Measurements from ENCODE around the gene KCNK10. TPM values are rescaled to one million over a fixed set of nuclear protein-coding genes. Genes with fewer than 3 reads are reported as not detected.

The KCNK10 gene
- polyA plus RNA-seq, 3 donors: 0.05 TPM; not detected in 2

DNA sequence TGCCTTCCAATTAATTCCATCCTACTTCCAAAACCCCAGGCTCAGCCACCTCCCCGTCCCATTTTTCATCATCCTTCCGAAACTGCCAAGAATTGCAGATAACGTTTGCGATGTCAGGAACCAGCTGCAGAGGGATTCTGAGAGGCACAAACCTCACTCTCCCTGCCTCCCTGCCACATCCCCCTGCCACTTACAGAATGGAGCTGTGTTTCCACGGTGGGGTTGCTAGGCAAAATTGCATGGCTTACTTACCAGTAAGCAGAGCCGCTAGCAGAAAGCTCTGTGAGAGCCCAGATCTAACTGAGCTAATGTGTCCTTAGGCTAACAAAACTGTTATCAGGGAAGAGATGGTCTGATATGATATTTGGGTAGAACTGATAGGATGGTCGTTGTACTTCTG is 127.4 kb downstream of the KCNK10 start:
- H4K20me1 ChIP-seq (ENCODE audit: insufficient read depth, low read length): no peaks in the 10 kb centered on the region
- H3K27me3 ChIP-seq (ENCODE audit: control insufficient read depth in 2 of 2, insufficient read depth in 2 of 2, low read length in 2 of 2): peaks cover 10 to 13% of the 10 kb centered on the region in 2 donors
- TF ChIP-seq, protein P1, sequence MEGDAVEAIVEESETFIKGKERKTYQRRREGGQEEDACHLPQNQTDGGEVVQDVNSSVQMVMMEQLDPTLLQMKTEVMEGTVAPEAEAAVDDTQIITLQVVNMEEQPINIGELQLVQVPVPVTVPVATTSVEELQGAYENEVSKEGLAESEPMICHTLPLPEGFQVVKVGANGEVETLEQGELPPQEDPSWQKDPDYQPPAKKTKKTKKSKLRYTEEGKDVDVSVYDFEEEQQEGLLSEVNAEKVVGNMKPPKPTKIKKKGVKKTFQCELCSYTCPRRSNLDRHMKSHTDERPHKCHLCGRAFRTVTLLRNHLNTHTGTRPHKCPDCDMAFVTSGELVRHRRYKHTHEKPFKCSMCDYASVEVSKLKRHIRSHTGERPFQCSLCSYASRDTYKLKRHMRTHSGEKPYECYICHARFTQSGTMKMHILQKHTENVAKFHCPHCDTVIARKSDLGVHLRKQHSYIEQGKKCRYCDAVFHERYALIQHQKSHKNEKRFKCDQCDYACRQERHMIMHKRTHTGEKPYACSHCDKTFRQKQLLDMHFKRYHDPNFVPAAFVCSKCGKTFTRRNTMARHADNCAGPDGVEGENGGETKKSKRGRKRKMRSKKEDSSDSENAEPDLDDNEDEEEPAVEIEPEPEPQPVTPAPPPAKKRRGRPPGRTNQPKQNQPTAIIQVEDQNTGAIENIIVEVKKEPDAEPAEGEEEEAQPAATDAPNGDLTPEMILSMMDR (IDR thresholded peaks at IDR 0.05): no peak
- intact Hi-C loops (cut with micrococcal nuclease): no loop called here
- no peaks in the 10 kb centered on the region for H3K4me1 ChIP-seq (ENCODE audit: control insufficient read depth in 1 of 2, insufficient read depth in 2 of 2, low read length in 2 of 2)
- Mint-ChIP-seq H3K36me3 (no peaks in the 10 kb centered on the region), H3K4me3 (no peak overlapping the region), H3K27ac (no peak overlapping the region), H3K27me3 (ENCODE audit: low read depth in 3 of 3) (peaks cover 8 to 20% (median 15%) of the 10 kb centered on the region in 3 donors), H3K4me1 (no peaks in the 10 kb centered on the region), H3K9me3 (peaks cover 0 to 3% (median 0%) of the 10 kb centered on the region in 7 donors)
- no peak overlapping the region for H3K9ac ChIP-seq (ENCODE audit: insufficient read depth, low read length, poor library complexity, severe bottlenecking)
- H3K36me3 ChIP-seq (replicated peaks in 1 of 2; ENCODE audit: control insufficient read depth in 1 of 2, insufficient read depth in 2 of 2, low read length in 2 of 2): no peaks in the 10 kb centered on the region
- H3K27ac ChIP-seq (ENCODE audit: low read depth in 1 of 2, low read length in 2 of 2): no peak overlapping the region
- no peaks in the 10 kb centered on the region for H3K9me3 ChIP-seq (replicated peaks in 1 of 2; ENCODE audit: control insufficient read depth in 1 of 2, insufficient read depth in 1 of 2, low read length in 2 of 2)
- H3K79me2 ChIP-seq (ENCODE audit: insufficient read depth, low read length): no peaks in the 10 kb centered on the region
- WGBS (ENCODE audit: insufficient coverage): 61% methylated on average over 3 of the region's 7 CpGs
- H2AFZ ChIP-seq (ENCODE audit: insufficient read depth, low read depth, low read length, poor library complexity, severe bottlenecking): no peak overlapping the region
- no peak overlapping the region for H3K4me3 ChIP-seq (replicated peaks in 1 of 3; ENCODE audit: low read depth in 2 of 3, low read length in 3 of 3)
- no peak overlapping the region for H3K4me2 ChIP-seq (replicated peaks; ENCODE audit: extremely low read depth, low read length, poor library complexity, severe bottlenecking)
- DNase-seq: no peak

DNA sequence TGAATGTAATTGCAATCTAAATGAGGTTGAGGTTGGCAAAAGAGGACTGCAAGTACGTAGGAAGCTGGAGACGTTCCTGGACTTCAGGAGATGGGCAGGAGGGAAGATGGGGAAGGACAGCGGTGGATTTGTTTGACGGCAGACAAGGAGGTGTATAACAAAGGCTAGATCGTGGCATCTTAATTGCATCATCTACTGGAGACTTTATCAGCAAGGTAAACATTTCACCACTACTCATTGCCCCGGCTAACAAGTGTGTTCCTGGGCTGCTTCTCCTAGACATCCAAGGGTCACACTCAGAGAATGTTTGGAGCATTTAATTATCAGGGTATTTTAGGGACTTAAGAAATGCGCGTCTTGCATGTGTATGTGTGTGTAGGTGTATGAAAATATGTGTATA is 128.5 kb downstream of the KCNK10 start:
- Histone ChIP-seq H4K20me1 (ENCODE audit: insufficient read depth, low read length) (no peaks in the 10 kb centered on the region), H3K4me2 (replicated peaks; ENCODE audit: extremely low read depth, low read length, poor library complexity, severe bottlenecking) (no peak overlapping the region), H3K27ac (ENCODE audit: low read depth in 1 of 2, low read length in 2 of 2) (no peak overlapping the region), H3K9me3 (replicated peaks in 1 of 2; ENCODE audit: control insufficient read depth in 1 of 2, insufficient read depth in 1 of 2, low read length in 2 of 2) (no peaks in the 10 kb centered on the region), H3K79me2 (ENCODE audit: insufficient read depth, low read length) (no peaks in the 10 kb centered on the region), H3K4me1 (ENCODE audit: control insufficient read depth in 1 of 2, insufficient read depth in 2 of 2, low read length in 2 of 2) (no peaks in the 10 kb centered on the region), H3K27me3 (ENCODE audit: control insufficient read depth in 2 of 2, insufficient read depth in 2 of 2, low read length in 2 of 2) (peaks cover 10 to 13% of the 10 kb centered on the region in 2 donors), H2AFZ (ENCODE audit: insufficient read depth, low read depth, low read length, poor library complexity, severe bottlenecking) (no peak overlapping the region), H3K4me3 (replicated peaks in 1 of 3; ENCODE audit: low read depth in 2 of 3, low read length in 3 of 3) (no peak overlapping the region), H3K9ac (ENCODE audit: insufficient read depth, low read length, poor library complexity, severe bottlenecking) (no peak overlapping the region), H3K36me3 (replicated peaks in 1 of 2; ENCODE audit: control insufficient read depth in 1 of 2, insufficient read depth in 2 of 2, low read length in 2 of 2) (no peaks in the 10 kb centered on the region)
- Mint-ChIP-seq H3K9me3 (peaks cover 0 to 3% (median 0%) of the 10 kb centered on the region in 7 donors), H3K4me3 (no peak overlapping the region), H3K27me3 (ENCODE audit: low read depth in 3 of 3) (peaks cover 8 to 17% (median 15%) of the 10 kb centered on the region in 3 donors), H3K27ac (no peak overlapping the region), H3K4me1 (no peaks in the 10 kb centered on the region), H3K36me3 (no peaks in the 10 kb centered on the region)
- 77% methylated on average over 3 of the region's 8 CpGs for WGBS (ENCODE audit: insufficient coverage)
- intact Hi-C loops (cut with micrococcal nuclease): no loop called here
- TF ChIP-seq, protein P1 (IDR thresholded peaks at IDR 0.05): no peak
- no peak for DNase-seq

All from CD14-positive monocyte (primary cell).